Gastroesophageal sphincter (tissue), 4 donors: ENCODE measurements around the gene SAP25. TPM values are rescaled to one million over a fixed set of nuclear protein-coding genes. Genes with fewer than 3 reads are reported as not detected.

Source experiments
- small RNA-seq, 4 donors: library from RNA; depleted of rRNA; stranded (forward); fragments of <200 nt; gene quantifications; one replicate each; pipeline ENCODE3, GENCODE V24; 2016
- total RNA-seq, 4 donors: library from RNA; depleted of rRNA; stranded (reverse); fragments of >200 nt; gene quantifications; one replicate each; pipeline ENCODE4 v1.1.0, GENCODE V29; 2016

The SAP25 gene
- total RNA-seq, 4 donors from 2014 or later = 5.6 TPM; not detected in 3

Small RNA genes within 50 kb of the gene (small RNA-seq; reads per million reads assigned to genes)
- gene RN7SL416P = 0 reads per million in 4 donors
- gene SAP25 = 0 to 0.09 (median 0) reads per million in 4 donors

Other genes starting within 250 kb of the SAP25 start
- 10 to 100 TPM; 11.8 to 61.8 (median 24.2) TPM for gene PILRB, start 215.8 kb downstream of the SAP25 start, total RNA-seq
- 10 to 100 TPM in 1 of 4 donors, 1 to 10 TPM in 3; 2.5 to 10.7 (median 4.7) TPM for gene PILRA, start 200.4 kb downstream of the SAP25 start, total RNA-seq
- 1 to 10 TPM; 4.9 to 8.2 (median 5.8) TPM for gene ZCWPW1, start 145.2 kb downstream of the SAP25 start, total RNA-seq
- 10 to 100 TPM; 27.9 to 34.2 (median 30.8) TPM for gene MEPCE, start 144.1 kb downstream of the SAP25 start, total RNA-seq
- 10 to 100 TPM; 19.9 to 26.3 (median 20.7) TPM for gene PPP1R35, start 137.4 kb downstream of the SAP25 start, total RNA-seq
- under 1 TPM in 1 of 4 donors, not detected in 3; 0.67 TPM for gene SPACDR, start 109.6 kb downstream of the SAP25 start, total RNA-seq
- 10 to 100 TPM; 20.2 to 38.1 (median 26.1) TPM for gene TSC22D4, start 94.7 kb downstream of the SAP25 start, total RNA-seq
- 1 to 10 TPM in 3 of 4 donors, under 1 TPM in 1; 0.94 to 3.1 (median 1.8) TPM for gene NYAP1, start 90.0 kb downstream of the SAP25 start, total RNA-seq
- gene AGFG2, start 34.7 kb downstream of the SAP25 start, total RNA-seq = 10 to 100 TPM; 26.0 to 60.1 (median 36.6) TPM
- gene LRCH4, start 12.2 kb upstream of the SAP25 start, total RNA-seq = 10 to 100 TPM; 16.1 to 53.2 (median 50.0) TPM
- 1 to 10 TPM in 2 of 4 donors, not detected in 2; 1.8 to 1.9 TPM for gene FBXO24, start 12.4 kb upstream of the SAP25 start, total RNA-seq
- 10 to 100 TPM in 3 of 4 donors, 1 to 10 TPM in 1; 6.8 to 42.5 (median 16.6) TPM for gene PCOLCE, start 28.5 kb upstream of the SAP25 start, total RNA-seq
- gene MOSPD3, start 38.6 kb upstream of the SAP25 start, total RNA-seq = 10 to 100 TPM in 3 of 4 donors, 1 to 10 TPM in 1; 6.2 to 13.4 (median 11.6) TPM
- 1 to 10 TPM in 1 of 4 donors, not detected in 3; 1.6 TPM for gene TFR2, start 67.7 kb upstream of the SAP25 start, total RNA-seq
- 1 to 10 TPM in 1 of 4 donors, not detected in 3; 2.2 TPM for gene ACTL6B, start 82.5 kb upstream of the SAP25 start, total RNA-seq
- gene GNB2, start 99.8 kb upstream of the SAP25 start, total RNA-seq = 100 to 1,000 TPM; 124 to 217 (median 162) TPM
- 10 to 100 TPM; 20.4 to 43.3 (median 31.0) TPM for gene GIGYF1, start 120.3 kb upstream of the SAP25 start, total RNA-seq
- gene POP7, start 132.2 kb upstream of the SAP25 start, total RNA-seq = 10 to 100 TPM; 31.4 to 40.6 (median 33.2) TPM
- gene EPO, start 146.6 kb upstream of the SAP25 start, total RNA-seq = not detected
- gene ZAN, start 159.7 kb upstream of the SAP25 start, total RNA-seq = not detected